ENCODE data around the gene GOLGA6C.

DNA sequence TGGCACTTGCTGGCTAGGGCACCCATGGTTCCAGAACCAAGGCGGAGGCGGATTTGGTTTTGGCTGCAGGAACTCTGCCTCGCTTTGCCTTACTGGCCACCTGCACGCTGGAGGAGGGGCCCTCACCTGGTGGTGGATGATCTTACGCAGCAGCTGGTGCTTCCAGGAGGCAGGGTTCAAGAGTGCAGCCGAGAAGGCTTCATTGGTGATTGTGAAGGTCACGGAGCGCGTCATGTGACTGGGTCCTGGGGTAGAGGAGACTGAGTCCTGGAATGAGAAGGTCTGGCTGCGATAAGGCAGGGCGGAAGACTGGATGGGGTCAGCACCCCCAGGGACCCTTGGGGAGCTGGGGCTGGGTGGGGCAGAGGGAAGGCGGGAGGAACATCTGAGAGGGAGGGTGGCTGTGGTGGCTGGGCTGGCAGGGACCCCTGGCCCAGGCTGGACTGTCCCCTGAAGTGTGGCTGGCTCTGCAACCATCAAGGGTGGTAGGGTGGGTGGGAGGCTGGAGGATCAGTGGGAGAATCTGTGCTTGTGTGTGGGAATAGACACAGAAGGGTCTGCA lies 25.8 kb upstream of the GOLGA6C start:
- TF ChIP-seq, protein P1, sequence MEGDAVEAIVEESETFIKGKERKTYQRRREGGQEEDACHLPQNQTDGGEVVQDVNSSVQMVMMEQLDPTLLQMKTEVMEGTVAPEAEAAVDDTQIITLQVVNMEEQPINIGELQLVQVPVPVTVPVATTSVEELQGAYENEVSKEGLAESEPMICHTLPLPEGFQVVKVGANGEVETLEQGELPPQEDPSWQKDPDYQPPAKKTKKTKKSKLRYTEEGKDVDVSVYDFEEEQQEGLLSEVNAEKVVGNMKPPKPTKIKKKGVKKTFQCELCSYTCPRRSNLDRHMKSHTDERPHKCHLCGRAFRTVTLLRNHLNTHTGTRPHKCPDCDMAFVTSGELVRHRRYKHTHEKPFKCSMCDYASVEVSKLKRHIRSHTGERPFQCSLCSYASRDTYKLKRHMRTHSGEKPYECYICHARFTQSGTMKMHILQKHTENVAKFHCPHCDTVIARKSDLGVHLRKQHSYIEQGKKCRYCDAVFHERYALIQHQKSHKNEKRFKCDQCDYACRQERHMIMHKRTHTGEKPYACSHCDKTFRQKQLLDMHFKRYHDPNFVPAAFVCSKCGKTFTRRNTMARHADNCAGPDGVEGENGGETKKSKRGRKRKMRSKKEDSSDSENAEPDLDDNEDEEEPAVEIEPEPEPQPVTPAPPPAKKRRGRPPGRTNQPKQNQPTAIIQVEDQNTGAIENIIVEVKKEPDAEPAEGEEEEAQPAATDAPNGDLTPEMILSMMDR (conservative IDR thresholded peaks at IDR 0.05 in 1 of 2, IDR thresholded peaks at IDR 0.05 in 1 of 2; ENCODE audit: extremely low read depth in 1 of 2, insufficient read depth in 1 of 2, low read depth in 1 of 2, low read length in 2 of 2) = no peak
- TF ChIP-seq EZH2 (IDR thresholded peaks at IDR 0.05; ENCODE audit: borderline replicate concordance, low read length) = no peak

Measured in mammary epithelial cell (primary cell).